Adrenal gland (tissue), 5 donors: ENCODE results near the gene GID4.

Source experiments
- CTCF ChIP-seq, 6 experiments: fragments of 450-650 bp in 4 of 6; fragments of 200-600 bp in 2 of 6; sonication (generic) in 1 of 6; IDR thresholded peaks; 1 replicate in 5 of 6; 2 replicates in 1 of 6; pipeline versions ENCODE4 v1.5.1 to v1.8.0; 2016 to 2021; ENCODE audit warnings: antibody characterized with exemption in 6 of 6, mild to moderate bottlenecking in 2 of 6, moderate library complexity in 1 of 6
- POLR2A ChIP-seq, 2 donors: fragments of 450-650 bp; IDR thresholded peaks; one replicate each; pipeline ENCODE4 v1.6.1; 2017; ENCODE audit warnings: antibody characterized with exemption in 2 of 2, mild to moderate bottlenecking in 2 of 2, moderate library complexity in 1 of 2
- donor health status: DM: no; HTN: no; CAD: no.

GRCh38 chr17:18065546-18065945 is 26.3 kb downstream of the GID4 start:
- TF ChIP-seq CTCF (IDR thresholded peaks at IDR 0.05) (no peak), POLR2A (IDR thresholded peaks at IDR 0.05) (no peak)
